ENCODE data around the gene TPRKB.
"Not testable (repeated sequence)": the region's sequence is repeated elsewhere in the genome, so short reads cannot be mapped to it uniquely, and the experiment has no call there.

The TPRKB gene

GRCh38 chr2:73736855-73737779, at the start of gene TPRKB:
TSS of gene TPRKB (minus strand) at chr2:73737345. CDS start at chr2:73734569, 2,776 bp downstream.
- peak; percentile 99 for DNase-seq

GRCh38 chr2:73783883-73784282, 46.7 kb upstream of the TPRKB start, which contains the start of gene C2orf78:
TSS of gene C2orf78 (plus strand) at chr2:73784183. CDS start at chr2:73784310, 127 bp downstream.
- DNase-seq = not testable (repeated sequence)

- not testable (repeated sequence) for DNase-seq
Observed at GRCh38 chr2:73783402-73783801, 46.3 kb upstream of the TPRKB start.

- no peak for DNase-seq
Observed at GRCh38 chr2:73780237-73780582, 43.1 kb upstream of the TPRKB start.

GRCh38 chr2:73779467-73780236, 42.5 kb upstream of the TPRKB start, which contains the start of gene DUSP11:
TSS of gene DUSP11 (minus strand) at chr2:73780103. CDS start at chr2:73779974, 129 bp downstream.
- peak; percentile 96 for DNase-seq

GRCh38 chr2:73778867-73779466, 41.8 kb upstream of the TPRKB start:
- DNase-seq = not testable (repeated sequence)

GRCh38 chr2:73776869-73777519, 39.8 kb upstream of the TPRKB start:
- DNase-seq = no peak

- no peak for DNase-seq
Observed at GRCh38 chr2:73776381-73776780, 39.2 kb upstream of the TPRKB start.

GRCh38 chr2:73772819-73773218, 35.7 kb upstream of the TPRKB start:
- no peak for DNase-seq

GRCh38 chr2:73770725-73771124, 33.6 kb upstream of the TPRKB start:
- no peak for DNase-seq

- DNase-seq = no peak
Observed at GRCh38 chr2:73766994-73767393, 29.8 kb upstream of the TPRKB start.

GRCh38 chr2:73766349-73766748, 29.2 kb upstream of the TPRKB start:
- DNase-seq = no peak

- no peak for DNase-seq
Observed at GRCh38 chr2:73764945-73765344, 27.8 kb upstream of the TPRKB start.

- DNase-seq = no peak
Observed at GRCh38 chr2:73762571-73762970, 25.4 kb upstream of the TPRKB start.

- no peak for DNase-seq
Observed at GRCh38 chr2:73759904-73760303, 22.8 kb upstream of the TPRKB start.

- no peak for DNase-seq
Observed at GRCh38 chr2:73759285-73759764, 22.2 kb upstream of the TPRKB start.

GRCh38 chr2:73754332-73754731, 17.2 kb upstream of the TPRKB start:
- DNase-seq = not testable (repeated sequence)

GRCh38 chr2:73749314-73749713, 12.2 kb upstream of the TPRKB start:
- DNase-seq = no peak

- no peak for DNase-seq
Observed at GRCh38 chr2:73746877-73747208, 9.7 kb upstream of the TPRKB start.

GRCh38 chr2:73746015-73746876, 9.1 kb upstream of the TPRKB start:
- no peak for DNase-seq

- no peak for DNase-seq
Observed at GRCh38 chr2:73740767-73741166, 3.6 kb upstream of the TPRKB start.

GRCh38 chr2:73739101-73739500, 2.0 kb upstream of the TPRKB start:
- DNase-seq = no peak

All from DMS53 (cell line).